GM19099 (cell line): ENCODE measurements around the gene ADRM1.

ENCODE experiments used
- POLR2A ChIP-seq: IDR thresholded peaks from 3 replicates; pipeline ENCODE4 v1.6.1; 2011; ENCODE audit warnings: low read depth; ENCODE audit not compliant: insufficient read length; ENCODE audit errors: extremely low read depth

ADRM1 gene

DNA sequence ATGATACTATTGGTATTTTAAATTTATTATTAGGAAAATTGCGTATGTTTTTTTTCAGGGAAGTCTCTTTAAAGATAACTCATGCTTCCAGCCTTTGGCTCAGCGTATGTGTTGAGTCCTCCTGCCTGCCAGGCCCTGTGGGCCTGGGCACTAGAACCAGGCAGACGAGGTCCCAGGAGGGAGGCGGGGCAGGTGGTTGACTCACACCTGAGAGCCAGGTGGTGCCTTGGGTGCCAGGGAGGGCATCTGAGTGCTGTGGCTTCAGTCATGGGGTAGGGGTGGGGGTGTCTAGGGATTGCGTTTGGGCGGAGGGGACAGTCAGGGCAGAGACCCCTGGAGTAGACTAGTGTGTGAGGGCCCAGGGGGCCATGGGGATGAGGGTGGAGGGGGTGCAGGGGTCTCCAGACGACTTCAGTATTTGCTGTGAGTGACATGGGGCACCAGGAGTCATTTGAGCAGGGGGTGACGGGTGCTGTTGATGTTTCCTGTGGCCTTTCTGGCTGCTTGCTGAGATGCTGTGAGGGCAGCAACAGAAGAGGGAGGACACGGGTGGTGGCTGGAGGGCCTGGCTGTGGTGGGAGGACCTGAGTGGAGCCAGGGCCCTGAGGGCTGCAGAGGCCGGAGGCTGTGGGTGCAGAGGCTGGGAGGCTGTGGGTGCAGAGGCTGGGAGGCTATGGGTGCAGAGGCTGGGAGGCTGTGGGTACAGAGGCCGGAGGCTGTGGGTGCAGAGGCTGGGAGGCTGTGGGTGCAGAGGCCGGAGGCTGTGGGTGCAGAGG, 14.8 kb upstream of the ADRM1 start:
- no peak for TF ChIP-seq POLR2A

DNA sequence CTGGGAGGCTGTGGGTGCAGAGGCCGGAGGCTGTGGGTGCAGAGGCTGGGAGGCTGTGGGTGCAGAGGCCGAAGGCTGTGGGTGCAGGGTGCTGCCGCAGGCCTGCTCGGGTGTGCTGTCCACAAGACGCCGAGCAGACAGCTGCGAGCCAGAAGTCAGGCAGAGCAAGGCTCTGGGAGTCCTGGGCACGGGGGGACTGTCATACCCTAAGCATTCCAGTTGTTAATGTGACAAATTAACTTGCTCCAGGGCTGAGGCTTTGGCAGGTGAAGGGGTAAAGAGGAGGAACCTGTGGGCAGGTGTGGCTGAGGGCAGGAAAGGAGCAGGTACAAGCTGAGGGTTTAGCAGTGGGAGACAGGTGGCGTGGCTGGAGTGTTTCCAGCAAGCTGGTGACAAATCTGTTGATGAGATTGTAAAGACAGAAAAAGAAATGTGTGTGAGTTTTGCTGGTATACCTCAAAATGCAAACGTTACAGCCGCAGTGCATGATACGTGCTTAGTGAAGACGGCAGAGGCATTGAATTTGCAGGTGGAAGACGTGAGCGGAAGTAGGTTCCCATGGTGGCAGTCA, 14.2 kb upstream of the ADRM1 start:
- no peak for TF ChIP-seq POLR2A

DNA sequence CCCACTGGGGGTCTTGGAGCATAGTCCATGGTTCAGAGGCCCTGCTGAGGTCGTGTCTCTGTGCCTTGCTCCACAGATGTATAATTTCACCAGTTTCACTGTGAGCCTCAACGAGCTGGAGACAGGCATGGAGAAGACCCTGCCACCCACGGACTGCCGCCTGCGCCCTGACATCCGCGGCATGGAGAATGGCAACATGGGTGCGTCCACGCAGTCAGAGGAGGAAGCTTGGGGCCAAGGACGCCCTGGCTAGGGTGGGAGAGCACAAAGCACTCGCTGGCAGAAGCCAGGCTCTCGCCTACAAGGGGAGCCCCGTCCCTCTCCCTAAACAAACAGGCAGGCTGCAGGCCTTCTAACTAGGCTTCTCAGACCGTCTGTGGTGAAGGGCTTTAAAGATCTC, 13.7 kb upstream of the ADRM1 start:
- TF ChIP-seq POLR2A: no peak

DNA sequence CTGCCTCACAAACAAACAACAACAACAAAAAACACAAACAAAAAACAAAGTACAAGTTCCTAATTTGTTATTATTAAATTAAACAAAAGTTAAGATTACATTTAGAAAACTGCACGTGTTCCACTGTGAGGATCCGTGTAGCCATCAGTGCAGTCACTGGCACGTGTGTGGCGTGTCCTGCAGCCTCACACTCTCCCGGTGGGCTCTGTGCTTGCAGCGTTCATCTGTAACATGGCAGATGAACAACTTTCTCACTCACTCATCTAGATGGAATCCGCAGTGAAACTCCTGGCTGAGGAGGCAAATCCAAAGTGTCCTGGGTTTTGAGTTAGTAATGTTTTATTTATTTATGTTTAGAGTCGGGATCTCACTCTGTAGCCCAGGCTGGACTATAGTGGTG, 12.9 kb upstream of the ADRM1 start:
- no peak for TF ChIP-seq POLR2A

DNA sequence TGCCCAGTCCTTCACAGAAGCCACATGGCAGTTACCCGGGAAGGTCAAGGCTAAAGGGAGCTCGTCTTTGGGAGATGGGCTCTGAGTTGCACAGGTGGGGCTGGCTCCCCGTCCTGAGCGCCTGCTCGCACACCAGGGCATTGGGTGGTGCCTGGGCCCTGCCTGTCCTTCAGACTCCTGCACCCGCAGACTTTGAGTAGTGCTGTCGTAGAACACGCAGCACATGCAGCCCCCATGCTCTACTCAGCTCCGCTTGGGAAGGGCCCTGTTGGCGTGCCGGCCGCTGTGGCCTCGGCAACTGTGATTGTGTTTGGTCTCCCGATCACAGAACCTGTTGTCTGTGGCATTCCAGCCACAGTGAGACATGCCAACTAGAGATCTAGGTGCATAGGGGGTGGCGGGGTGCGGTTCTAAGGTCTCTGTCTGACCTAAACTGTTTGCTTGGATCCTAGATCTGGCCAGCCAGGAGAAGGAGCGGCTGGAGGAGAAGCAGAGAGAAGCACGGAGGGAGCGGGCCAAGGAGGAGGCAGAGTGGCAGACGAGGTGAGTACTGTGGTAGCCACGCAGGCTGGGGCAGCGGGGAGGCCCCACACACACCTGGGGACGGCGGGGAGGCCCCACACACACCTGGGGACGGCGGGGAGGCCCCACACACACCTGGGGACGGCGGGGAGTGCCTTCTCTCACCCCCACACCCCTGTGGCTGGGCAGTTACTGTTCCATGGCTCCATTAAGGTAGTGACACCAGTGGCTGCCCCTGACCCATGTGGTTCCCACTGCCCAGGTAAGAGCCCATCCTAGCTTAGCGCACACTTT, 11.3 kb upstream of the ADRM1 start:
- no peak for TF ChIP-seq POLR2A

DNA sequence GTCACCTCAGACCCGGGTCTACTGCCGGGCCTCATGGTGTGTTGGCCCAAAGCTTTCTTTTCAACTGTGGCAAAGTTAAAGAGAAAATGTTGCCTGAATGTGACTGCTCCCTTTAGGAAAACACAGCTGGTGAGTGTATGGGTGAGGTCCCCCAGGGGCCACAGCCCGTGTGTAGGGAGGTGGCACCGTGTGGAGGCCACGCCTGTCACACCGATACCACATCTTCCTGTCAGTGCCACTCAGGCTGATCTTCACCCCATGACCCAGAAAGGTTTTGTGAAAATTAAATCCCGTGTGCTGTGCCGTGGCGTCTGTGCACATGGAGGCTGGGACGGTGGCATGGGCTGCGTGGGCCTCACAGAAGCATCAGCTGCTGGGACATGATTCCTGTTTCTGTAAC, 10.7 kb upstream of the ADRM1 start:
- TF ChIP-seq POLR2A: no peak

DNA sequence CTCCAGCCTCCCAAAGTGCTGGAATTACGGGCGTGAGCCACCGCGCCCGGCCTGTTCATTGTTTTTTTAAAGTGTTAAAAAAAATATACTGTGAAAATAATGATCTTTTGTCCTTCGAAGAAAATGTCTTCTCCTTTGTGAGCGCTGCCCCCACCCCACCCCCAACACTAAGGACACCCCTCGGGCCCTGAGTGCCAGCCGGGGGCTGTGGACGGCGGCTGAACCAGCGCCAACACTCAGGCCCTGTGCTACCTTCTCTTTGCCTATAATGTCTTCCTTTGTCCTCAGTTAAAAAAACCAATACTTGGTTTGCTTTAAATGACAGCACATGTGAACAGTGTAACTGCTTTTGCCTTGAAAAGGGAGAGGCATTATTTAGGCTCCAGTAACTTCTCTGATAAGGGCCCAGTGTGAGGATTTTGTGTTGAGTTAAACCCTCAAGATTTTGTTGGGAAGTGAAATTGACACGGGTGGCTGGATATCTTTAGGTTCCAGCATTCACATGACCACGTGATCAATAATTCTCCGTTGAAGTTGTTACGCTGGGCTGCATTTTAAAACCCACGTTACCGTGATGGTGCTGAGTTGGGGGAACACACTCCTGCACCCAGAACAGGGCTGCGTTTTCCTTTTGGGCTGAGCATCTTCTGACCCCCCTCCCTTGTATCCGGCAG, 9.5 kb upstream of the ADRM1 start:
- no peak for TF ChIP-seq POLR2A

DNA sequence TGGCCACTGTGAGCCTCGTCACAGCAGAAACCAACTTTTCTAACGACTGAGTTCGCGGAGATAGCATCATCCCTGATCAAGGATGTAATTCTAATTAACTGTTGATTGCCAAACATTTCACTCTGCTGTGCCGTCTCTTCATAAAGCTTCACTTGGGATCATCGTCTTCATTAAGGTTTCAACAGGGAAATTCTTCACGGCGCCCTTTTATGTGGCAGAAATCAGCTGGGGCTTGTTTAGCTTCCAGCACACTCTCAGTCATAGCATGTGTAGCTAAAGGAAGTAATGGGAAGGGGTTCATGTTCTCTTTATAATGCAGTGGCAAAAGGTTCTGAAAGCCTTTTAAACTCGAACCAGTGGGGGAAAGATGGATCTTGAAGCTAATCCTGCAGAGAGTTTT, 8.9 kb upstream of the ADRM1 start:
- no peak for TF ChIP-seq POLR2A

DNA sequence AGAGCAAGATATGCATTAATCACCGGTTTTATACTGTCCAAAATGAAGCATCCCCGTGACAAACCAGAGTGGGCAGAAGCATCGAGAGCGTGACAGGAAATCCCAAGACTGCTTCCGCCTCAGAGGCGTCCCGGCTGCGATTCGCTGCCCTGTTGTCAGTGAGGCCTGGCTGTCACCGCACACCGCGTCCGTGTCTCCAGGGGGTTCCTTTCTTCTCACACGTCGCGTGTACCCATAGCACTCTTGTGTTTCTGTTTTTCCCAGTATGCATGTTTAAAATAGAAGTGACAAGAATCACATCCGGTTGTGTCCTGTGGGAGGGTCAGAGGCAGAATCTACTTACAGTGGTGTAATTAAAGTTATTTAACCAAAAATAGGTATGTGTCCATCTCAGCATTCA, 8.3 kb upstream of the ADRM1 start:
- no peak for TF ChIP-seq POLR2A

DNA sequence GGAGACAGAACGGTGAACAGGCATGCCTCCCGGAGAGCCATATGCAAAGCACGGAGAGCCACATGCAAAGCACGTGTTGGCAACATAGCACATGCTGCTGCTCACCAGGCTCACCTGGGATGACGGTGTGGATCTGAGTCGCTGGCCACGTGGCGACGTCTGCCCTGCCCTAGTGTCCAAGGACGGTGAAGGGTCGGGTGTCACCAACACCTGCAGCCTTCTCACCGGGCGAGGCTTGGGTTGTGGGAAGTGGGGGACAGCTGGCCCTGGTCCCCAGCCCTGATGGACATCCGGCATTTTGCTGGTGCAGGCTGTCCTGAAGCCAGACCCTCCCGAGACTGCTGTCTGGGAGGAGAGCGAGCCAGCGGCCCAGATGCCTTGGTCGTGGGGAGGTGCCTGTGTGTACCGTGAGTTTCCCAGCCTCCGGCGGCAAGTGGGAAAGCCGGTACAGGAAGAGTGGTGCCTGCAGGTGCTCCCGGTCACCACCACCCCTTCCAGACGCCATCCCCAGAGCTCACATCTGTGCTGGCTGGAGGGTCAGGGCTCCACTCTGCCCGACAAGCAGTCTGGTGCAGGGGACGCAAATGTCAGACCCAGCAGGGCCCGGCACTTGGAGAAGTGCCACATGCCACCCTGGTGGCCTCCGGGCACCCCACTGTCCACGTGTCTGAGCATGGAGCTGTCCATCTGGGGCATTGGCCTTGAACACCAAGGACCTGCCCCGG, 5.9 kb upstream of the ADRM1 start:
- TF ChIP-seq POLR2A: no peak

DNA sequence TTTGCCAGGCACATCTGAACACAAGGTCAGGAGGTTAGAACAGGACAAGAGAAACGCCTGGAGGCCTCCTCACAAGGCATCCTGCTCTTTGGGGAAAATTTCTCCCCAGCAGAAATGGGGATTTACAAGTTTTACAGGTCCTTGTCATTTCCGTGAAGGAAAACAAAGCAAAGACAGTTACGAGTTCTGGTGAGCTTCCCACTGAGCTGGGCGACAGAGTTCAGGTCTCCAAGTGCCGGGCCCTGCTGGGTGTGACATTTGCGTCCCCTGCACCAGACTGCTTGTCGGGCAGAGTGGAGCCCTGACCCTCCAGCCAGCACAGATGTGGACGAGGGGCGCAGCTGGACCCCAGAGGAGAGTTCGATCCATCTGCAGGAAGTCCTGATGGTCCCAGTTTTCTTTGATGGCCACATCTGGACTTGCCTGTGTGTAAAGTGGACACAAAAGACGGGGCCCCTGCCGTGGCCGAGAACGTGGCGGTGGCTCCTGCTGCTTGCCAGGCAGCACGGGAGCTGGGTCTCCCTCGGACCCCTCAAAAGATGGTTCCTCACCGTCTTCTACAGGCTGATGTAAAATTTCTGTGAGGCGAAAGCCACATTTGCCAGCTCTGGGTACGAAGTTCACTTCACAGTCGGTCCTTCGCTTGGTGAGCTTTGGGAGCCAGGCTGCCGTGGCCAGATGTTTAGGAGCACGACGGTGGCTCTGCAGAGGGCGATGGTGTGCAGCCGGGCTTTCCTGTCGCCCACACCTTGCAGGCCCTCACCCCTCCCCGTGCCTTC, 5.2 kb upstream of the ADRM1 start:
- TF ChIP-seq POLR2A: no peak

DNA sequence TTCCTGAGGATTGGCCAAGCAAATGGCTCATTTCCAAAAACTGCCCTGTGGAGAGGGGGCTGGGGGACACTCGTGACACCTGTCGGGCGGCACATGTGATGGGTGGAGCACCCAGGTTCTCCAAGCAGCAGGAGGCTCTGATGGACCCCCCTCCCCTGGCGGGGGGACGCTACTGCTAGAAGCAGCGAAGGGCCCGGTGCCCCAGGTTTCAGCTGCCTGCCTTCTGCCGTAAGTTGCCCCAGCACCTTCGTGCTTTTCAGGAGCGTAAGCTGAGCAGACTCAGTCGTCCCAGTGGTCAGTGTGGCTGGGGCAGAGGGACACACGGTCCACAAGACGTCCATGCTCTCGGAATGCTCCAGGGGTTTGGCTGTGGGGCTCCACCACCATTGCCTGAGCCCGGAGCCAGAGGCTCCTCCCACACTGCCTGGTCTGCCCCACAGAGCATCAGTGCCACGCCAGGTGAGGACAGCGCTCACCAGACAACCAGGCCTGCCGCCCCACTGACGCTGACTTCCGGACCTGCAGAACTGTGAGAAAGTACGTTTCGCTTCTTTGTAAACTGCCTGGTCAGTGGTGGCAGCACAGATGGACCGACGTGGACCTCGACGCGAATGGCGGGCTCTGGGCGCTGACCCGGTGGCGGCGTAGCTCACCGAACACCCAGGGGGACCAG, 4.1 kb upstream of the ADRM1 start:
- TF ChIP-seq POLR2A: no peak

DNA sequence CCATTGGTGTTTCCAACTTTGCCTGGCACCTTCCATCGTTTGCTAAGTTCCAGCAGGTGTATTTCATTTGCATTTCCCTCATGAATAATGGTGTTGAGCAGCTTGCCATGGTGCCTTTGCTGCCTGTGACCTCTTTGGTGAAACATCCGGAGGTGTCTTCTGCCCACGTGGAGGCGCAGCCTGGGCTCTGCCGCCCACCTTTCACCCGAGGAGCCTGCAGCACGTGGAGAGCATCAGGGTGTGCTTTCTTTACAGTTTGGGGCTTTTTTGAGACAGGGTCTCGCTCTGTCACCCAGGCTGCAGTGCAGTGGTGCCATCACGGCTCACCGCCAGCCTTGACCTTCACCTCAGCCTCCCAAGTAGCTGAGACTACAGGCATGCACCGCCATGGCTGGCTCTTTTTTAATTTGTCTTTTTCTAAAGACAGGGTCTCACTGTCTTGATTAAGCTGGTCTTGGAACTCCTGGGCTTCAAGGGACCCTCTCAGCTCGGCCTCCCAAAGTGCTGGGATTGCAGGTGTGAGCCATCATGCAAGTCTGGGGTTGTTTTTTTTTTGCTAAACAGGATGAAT, 3.0 kb upstream of the ADRM1 start:
- TF ChIP-seq POLR2A: no peak
